Measurements from ENCODE around the gene TOX3. TPM values are rescaled to one million over a fixed set of nuclear protein-coding genes. Genes with fewer than 3 reads are reported as not detected.

The TOX3 gene
- total and polyA plus RNA-seq, 2 of the 8 experiments (the other 6 are each of a cell fraction or from before 2014, with no cell fraction given) = 16.7 to 31.2 TPM

DNA sequence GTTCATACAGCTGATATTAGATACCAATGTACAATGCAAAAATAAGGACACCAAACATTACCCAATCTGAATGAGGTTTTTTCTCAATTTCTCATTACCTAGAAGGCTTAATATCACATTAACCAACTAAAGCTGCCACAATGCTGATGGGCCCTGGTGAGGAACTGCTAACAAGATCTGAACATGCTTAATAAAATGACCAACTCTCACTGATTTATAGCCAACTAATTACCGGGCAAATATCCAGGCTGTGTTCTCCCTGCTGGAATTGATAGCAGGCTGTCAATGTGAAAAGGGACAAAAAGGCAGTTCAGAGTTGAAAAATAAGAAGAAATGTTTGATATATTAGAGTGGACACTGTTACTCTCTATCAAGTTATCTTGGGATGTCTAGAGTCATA, 124.6 kb downstream of the TOX3 start (continued):
- TF ChIP-seq, protein P1, sequence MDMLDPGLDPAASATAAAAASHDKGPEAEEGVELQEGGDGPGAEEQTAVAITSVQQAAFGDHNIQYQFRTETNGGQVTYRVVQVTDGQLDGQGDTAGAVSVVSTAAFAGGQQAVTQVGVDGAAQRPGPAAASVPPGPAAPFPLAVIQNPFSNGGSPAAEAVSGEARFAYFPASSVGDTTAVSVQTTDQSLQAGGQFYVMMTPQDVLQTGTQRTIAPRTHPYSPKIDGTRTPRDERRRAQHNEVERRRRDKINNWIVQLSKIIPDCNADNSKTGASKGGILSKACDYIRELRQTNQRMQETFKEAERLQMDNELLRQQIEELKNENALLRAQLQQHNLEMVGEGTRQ (IDR thresholded peaks at IDR 0.05; ENCODE audit: low read length) = no peak
- TF ChIP-seq HDAC6 (IDR thresholded peaks at IDR 0.05; ENCODE audit: low read depth, low read length) = no peak

All from H1 (cell line).